PC-3 (cell line): ENCODE results near the gene PET117.

Experiments
- EZH2 ChIP-seq: fragments of 300-600 bp; sonication (generic); IDR thresholded peaks from one replicate; pipeline ENCODE4 v1.6.1; 2017; ENCODE audit warnings: antibody characterized with exemption, mild to moderate bottlenecking, low read length; ENCODE audit not compliant: unreplicated experiment
- TF ChIP-seq, protein P1 (sequence below): fragments of 300-600 bp; sonication (generic); conservative IDR thresholded peaks from 2 replicates; pipeline ENCODE4 v1.5.1; 2017; ENCODE audit warnings: antibody characterized with exemption, low read depth, mild to moderate bottlenecking, low read length

DNA sequence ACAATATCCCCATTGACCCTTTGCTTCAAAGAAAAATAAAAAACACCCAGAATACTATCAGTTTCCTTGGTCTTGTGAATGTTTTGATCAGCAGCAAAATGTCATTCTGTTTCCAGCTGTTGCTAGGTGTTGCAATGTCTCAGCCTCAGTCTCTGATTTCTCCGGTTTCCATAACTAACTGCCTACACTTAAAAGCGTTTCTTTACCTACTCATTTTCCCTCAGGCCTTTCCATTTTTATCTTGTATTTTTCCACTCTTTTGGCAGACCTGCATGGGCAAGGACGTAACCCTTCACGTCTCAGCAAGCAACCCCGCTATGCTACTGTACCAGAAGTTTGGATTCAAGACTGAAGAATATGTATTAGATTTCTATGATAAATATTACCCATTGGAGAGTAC, 49.4 kb downstream of the PET117 start:
- TF ChIP-seq, protein P1, sequence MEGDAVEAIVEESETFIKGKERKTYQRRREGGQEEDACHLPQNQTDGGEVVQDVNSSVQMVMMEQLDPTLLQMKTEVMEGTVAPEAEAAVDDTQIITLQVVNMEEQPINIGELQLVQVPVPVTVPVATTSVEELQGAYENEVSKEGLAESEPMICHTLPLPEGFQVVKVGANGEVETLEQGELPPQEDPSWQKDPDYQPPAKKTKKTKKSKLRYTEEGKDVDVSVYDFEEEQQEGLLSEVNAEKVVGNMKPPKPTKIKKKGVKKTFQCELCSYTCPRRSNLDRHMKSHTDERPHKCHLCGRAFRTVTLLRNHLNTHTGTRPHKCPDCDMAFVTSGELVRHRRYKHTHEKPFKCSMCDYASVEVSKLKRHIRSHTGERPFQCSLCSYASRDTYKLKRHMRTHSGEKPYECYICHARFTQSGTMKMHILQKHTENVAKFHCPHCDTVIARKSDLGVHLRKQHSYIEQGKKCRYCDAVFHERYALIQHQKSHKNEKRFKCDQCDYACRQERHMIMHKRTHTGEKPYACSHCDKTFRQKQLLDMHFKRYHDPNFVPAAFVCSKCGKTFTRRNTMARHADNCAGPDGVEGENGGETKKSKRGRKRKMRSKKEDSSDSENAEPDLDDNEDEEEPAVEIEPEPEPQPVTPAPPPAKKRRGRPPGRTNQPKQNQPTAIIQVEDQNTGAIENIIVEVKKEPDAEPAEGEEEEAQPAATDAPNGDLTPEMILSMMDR = no peak
- TF ChIP-seq EZH2 = no peak
